GM21447 (cell line): ENCODE data around the gene CYP2B6.
"Not testable (repeated sequence)": the region's sequence is repeated elsewhere in the genome, so short reads cannot be mapped to it uniquely, and the experiment has no call there.

Experiments
- ATAC-seq: cut with Tn5 transposase; IDR thresholded peaks from one replicate; pipeline ENCODE4 v1.9.1; 2021; ENCODE audit not compliant: unreplicated experiment

CYP2B6 gene

DNA sequence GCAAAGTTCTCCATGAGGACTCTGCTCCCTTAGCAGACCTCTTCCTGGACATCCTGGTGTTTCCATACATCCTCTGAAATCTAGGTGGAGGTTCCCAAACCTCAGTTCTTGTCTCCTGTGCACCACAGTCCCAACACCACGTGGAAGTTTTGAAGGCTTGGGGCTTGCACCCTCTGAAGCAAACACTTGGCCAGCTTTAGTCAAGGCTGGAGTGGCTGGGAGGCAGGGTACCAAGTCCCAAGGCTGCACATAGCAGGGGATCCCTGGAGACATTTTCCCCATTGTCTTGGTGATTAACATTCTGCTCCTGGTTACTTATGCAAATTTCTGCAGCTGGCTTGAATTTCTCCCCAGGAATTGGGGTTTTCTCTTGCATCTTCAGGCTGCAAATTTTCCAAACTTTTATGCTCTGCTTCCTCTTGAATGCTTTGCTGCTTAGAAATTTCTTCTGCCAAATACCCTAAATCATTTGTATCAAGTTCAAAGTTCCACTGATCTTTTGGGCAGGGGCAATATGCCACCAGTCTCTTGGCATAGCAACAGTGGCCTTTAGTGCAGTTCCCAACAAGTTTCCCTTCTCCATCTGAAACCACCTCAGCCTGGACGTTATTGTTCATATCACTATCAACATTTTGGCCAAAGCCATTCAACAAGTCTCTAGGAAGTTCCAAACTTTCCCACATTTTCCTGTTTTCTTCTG lies 10.2 kb upstream of the CYP2B6 start:
- not testable (repeated sequence) for ATAC-seq

DNA sequence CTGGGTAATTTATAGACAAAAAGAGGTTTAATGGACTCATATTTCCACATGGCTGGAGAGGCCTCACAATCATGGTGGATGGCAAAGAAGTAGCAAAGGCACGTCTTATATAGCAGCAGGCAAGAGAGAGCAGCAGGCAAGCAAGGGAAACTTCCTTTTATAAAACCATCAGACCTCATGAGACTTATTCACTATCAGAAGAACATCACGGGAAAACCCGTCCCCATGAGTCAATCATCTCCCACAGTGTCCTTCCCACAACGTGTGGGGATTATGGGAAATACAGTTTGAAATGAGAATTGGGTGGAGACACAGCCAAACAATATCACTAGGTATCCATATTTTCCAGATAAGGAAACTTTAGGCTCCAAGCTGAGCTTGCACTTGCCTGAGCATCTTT lies 9.5 kb upstream of the CYP2B6 start:
- ATAC-seq, result no peak

DNA sequence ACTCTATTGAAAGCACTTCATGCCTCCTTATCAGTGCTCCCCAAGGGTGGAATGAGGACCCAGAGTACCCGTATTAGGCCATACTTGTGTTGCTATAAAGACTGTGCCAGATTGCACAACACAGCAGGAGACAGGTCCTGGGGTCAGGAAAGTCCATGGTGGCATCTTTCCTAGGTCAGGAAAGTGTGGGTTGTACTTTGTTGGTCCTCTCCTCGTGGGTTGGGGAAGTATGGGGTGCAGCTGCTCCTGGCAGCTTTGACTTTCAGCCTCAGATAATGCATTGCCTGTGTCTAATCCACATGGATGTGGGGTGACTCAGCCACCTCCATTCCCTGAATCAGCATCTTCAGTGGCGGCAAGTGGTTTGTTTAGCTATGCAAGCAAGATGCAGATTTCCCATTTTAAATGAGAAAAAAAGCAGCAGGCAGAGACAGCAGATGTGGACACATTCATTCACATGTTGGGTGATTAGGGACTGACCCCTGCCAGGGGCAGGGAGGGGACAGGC lies 8.4 kb upstream of the CYP2B6 start:
- no peak for ATAC-seq

DNA sequence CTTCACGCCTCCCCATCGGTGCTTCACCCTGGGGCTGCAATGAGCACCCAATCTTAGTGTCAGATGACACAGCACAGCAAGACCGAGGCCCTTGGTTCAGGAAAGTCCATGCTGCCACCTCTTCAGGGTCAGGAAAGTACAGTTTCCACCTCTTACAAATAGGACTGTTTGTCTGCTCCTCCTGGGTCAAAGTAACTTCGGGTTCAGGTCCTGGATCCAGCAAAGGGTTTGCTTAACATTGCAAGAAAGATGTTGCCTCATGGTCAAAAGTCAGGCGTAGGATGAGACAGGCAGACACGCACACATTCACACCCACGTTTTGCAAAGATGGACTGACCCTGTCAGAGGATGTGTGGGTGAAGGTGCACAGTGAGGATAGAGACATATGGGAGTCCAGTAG lies 1.6 kb upstream of the CYP2B6 start:
- no peak for ATAC-seq

DNA sequence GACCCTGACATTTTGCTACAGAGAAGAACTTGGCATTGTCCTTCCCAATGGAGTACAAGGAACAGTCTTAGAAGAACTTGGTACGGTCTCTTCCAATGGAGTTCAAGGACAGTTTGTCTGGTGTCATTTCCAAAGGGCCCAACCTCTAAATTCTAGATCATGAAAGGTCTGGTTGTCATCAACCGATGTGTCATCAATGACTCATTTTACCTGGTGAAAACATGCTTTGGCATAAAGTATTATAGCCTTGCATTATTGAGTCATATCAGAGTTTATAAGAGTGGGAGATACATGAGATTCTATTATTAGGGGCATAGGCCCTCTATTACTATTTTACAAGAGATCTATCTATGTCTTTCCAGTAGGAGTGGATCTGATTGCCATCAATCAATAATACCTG lies 4.3 kb downstream of the CYP2B6 start:
- ATAC-seq, result no peak

DNA sequence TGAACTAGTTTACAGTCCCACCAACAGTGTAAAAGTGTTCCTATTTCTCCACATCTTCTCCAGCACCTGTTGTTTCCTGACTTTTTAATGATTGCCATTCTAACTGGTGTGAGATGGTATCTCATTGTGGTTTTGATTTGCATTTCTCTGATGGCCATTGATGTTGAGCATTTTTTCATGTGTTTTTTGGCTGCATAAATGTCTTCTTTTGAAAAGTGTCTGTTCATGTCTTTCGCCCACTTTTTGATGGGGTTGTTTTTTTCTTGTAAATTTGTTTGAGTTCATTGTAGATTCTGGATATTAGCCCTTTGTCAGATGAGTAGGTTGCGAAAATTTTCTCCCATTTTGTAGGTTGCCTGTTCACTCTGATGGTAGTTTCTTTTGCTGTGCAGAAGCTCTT lies 7.9 kb downstream of the CYP2B6 start:
- ATAC-seq, result not testable (repeated sequence)

DNA sequence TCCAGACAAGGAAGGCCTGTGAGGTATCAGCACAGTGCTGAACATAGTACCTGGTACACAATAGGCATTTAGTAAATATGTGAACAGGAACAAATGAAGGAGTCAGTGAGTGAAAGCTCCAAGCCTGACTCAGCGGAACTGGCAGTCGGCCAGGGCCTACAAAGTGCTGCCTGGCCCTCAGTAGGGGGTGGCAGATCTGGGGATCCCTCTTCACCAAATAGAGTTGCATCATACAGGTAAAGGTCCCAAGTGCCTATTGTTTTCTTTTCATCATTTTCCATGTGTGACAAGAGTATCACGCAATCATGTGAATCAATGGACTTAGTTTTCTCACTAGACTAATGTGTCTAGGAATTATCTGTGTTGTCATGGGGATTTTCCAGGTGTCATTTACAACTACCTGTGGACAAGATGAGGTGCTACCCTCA lies 9.2 kb downstream of the CYP2B6 start:
- no peak for ATAC-seq

DNA sequence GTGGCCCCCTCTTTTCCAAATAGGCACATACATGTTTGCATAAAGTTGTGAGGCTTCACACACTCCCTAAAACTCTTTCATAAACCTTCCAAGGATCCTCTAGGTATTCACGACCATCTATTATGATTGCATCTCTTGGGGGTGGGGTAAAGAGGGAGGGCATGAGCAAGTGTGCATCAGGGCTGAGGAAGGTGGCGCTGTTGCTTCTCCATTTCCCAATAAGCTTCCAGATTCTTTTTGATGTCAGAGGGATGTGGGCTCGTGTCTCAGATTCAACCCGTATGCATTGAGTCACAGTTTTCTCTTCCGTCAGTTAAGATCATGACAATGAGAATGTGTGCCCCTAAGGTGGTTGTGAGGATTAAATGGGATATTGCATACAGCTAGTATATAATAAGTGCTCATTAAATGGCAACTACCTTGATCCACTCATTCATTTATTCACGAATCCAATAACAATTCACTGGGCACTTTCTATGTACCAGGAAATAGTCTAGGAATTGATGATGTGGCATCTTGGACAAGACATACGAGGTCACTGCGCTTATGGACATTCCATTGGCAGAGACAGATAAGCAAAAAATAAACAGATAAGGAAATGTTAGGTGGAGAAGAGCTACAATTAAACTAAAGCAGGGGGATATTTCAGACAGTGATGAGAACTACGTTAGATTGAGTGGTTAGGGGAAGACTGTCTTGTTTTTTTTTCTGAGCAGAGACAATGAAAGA lies 10.3 kb downstream of the CYP2B6 start:
- no peak for ATAC-seq

DNA sequence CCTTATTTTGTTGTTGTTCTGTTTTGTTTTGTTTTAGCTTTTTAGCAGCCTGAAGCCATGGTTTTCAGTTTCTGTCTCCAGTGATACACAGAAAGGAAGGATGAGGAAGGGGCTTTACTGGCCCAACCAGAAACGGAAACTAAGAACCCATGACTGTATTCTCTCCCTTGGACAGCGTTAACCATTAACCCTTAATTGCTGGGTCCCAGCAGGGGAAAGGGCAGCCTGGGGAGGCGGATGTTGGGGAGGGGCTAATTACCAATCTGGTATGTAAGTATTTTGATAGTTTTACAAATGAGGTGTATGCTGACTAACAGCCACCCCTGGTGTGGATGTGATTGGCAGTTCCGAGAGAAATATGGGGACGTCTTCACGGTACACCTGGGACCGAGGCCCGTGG lies 12.6 kb downstream of the CYP2B6 start:
- not testable (repeated sequence) for ATAC-seq

DNA sequence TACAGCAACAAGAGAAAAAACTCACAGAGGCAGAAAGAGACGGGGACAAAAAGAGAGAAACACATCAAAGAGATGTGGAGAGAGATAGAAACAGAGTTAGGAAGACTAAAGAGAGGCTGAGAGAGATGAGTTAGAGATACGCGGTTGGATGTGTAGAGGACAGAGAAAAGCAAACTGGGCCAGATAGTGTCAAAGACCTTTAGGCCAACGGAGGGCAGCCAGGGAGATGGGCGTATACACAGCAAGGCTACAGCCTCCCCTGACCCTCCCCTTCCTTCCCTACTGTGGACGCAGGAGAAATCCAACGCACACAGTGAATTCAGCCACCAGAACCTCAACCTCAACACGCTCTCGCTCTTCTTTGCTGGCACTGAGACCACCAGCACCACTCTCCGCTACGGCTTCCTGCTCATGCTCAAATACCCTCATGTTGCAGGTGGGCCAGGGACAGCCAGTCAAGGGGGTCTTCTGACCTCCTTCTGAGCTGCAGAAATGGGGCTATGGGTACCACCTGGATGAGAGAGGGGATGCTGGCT lies 18.7 kb downstream of the CYP2B6 start:
- no peak for ATAC-seq

DNA sequence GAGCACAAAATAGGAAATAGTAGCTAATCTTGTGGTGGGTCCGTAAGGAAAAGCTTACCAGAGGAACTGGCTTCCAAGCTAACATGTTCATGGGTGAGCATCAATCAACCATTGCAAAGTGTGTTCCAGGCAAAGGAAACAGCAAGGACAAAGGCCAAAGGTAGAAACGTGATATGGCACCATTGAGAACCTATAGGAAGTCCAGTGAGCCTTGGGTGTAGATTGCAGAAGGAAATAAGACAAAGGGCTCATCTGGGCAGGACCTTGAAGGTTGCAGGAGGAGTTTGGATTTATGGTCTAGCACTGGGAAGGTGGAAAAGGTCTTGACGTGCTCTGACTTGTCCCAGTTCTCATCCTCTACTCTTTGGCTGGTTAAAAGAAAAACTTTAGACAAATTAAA lies 22.3 kb downstream of the CYP2B6 start:
- ATAC-seq, result no peak

DNA sequence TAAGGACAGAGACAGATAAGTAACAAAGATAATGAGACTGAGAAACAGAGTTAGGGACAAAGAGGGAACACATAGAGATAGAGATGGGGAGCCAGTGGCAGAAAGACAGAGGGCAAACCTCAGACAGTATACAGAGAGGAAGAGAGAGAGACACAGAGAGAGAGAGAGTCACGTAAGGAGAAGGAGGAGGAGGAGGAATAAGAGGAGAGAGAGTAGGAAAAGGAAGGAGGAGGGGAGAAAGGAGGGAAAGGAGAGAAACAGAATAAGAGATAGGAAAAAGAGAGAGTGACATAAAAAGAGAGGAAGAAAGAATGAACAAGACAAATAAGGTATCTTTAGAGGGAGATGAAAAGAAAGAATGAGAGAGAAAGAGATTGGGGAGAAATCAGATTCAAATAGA lies 23.6 kb downstream of the CYP2B6 start:
- ATAC-seq, result no peak

DNA sequence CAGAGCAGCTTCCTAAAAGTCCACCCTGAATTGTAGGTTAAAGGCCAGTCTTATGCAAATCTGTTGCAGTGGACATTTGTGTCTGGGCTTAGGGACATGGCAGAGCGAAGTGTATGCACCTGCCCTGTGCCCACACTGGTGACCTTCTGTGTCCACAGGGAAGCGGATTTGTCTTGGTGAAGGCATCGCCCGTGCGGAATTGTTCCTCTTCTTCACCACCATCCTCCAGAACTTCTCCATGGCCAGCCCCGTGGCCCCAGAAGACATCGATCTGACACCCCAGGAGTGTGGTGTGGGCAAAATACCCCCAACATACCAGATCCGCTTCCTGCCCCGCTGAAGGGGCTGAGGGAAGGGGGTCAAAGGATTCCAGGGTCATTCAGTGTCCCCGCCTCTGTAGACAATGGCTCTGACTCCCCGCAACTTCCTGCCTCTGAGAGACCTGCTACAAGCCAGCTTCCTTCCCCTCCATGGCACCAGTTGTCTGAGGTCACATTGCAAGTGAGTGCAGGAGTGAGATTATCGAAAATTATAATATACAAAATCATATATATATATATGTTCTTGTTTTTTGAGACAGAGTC lies 25.5 kb downstream of the CYP2B6 start:
- no peak for ATAC-seq

DNA sequence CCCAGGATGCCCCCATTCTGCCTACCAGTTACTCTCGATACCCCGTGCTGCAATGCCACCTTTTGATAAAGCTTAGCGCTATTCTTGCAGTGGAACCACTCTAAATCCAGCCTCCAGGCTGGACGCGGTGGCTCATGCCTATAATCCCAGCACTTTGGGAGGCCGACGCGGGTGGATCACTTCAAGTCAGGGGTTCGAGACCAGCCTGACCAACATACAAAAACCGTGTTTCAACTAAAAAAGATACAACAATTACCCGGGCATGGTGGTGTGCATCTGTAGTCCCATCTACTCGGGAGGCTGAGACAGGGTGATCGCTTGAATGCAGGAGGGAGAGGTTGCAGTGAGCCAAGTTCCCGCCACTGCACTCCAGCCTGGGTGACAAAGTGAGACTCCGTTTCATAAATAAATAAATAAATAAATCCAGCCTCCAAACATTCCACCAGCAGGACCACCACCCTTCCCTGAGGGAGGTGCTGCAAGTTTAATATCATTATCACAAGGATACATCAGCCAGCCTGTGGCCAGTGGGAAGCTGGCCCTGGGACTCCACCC lies 27.7 kb downstream of the CYP2B6 start:
- no peak for ATAC-seq

DNA sequence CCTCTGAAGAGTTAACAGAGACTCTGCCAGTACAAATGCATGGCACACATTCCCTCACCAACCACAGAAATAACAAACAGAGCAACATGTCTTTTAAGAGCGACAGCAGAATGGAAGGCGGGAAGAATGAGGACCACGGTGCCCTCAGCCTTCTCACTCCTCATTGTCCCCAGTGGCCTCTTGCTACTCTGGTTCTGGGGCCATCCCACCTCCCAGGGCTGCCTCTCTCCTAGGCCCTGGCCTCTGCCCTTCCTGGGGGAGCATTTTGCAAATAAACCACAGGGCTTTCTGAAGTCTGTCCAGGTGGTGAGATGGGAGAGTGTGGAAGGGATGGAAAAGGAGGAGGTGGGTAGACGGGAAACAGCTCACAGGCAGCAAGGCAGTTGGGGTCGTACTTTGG lies 28.3 kb downstream of the CYP2B6 start:
- no peak for ATAC-seq

DNA sequence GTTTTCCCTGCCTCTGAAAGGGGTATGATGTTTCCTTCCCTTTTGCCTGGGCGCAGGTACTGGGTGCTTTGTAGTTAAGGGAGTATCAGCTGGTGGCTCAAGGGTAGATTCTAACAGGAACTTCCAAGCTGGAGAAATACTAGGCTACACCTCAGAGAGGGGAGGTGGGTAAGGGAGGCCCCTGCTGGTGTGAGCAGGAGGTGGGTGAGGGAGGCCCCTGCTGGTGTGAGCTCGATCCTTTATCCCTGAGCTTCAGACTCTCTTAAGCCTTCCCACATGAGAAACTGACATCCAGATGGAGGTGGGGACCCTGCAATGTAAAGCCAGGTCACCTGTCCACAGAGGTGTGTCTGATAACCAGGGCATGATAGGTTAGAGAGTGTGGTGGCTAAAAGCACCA lies 32.1 kb downstream of the CYP2B6 start:
- no peak for ATAC-seq

DNA sequence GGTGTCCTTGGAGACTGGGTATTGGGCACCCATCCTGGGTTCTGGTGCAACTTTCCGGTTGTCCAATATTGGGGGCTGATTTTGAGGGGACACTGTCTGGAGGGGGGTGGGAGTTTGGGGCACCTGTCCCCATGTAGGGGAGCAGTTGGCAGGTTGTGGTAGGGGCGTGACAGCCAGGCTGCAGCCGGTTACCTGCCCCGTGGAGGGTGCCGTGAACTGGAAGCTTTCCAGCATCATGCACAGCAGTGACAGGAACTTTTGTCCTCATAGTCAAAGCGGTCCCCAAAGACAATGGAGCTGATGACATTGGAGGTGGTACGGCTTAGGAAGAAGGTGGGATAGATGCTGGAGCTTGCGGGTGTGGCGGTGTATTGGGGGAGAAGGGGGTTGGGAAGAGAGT lies 34.3 kb downstream of the CYP2B6 start:
- no peak for ATAC-seq

DNA sequence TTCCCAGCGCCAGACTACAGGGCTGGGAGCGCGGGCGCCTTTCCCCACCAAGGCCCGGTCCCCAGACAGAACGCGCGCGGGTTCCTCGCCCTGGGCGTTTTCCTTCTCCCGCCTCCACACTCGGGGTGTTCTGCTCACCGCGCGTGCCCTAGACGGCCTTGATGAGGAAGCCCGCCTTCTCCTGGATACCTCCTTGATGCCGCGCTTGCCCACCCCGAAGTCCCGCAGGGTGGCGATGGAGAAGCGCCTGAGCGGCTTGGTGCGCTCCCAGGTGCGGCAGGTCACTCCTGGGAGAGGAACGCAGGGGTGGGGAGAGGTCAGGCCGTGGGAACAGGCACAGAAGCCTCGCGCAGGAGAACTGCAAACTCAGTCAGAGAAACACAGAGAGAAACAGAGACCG lies 34.8 kb downstream of the CYP2B6 start:
- no peak for ATAC-seq

DNA sequence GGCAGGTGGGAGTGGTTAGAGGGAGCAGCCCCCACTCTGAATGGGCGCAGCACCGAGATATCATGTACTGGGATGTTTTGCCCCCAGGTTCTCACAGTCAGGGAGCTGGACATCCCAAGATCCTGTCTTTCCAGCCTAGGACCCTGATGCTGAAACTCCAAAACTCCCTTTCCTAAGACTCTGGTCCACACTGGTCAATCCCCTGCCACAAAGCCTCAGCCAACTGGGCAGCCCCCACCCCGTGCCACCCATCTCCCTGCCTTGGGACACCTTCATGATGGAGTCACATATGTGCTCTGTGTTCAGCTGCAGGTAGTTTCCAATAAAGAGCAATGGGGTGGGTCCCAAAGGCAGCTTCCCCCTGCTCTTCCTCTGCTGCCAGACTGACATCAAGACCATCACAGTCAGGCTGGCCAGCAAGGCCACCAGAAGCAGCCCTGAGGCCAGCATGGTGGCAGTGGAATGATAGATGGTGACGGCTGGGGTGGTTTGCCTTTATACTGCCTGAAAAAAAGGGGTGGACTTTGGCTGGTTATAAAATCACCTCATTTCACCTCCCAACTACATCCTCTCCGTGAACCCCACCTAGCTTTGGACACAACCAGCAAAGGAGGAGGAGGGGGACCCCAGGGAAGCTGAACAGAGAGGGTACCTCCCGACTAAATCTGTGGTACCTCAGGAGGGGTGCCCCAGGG lies 36.3 kb downstream of the CYP2B6 start:
- ATAC-seq, result no peak

DNA sequence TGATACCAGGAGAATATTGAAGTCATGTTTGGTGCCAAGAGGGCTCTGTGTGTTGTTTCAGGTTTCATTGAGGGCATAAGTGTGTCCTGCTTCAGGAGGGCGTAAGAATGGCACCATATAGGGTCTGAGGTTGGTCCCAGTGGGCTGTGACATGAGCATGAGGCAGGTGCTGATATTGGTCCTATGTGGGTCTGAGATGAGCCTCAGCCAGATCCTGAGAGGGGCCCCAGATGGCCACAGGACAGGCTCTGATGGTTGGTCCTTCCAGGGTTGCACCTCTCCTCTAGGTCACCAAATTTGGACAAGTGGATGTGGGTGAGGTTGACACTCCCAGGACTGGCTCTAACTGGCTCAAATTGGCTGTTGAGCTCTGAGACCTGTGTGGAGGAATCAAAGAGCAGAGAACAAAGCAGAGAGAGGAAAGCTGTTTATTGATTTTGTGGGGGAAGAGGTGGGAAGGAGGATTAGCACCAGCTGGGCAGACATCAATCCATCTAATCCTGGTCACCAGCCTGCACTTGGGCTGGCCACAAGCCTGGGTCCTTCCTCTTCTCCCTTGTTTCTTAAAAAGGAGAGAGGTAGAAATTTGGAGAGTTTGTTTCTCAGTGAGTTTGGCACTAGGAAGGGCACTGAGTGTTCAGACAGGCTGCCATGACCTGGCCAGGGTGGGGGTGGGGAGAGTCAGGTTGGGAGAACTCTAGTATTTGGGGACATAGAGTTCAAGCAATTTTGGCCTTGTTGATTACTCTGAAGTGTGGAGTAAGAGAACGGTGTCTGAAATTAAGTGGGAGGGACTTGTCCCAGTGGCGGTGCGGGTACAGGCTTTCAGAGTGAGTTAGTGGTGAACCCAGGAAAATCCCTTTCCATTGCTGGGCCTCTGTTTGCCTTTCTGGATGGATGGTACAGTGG lies 38.7 kb downstream of the CYP2B6 start:
- ATAC-seq, result no peak
